OCI-LY1 (cell line): Measurements from ENCODE around the gene TMEM181.

ENCODE experiments used
- CTCF ChIP-seq: fragments of 200-600 bp; sonication (generic), shearing (Covaris generic); IDR thresholded peaks from 2 replicates; pipeline ENCODE4 v1.5.1; 2017; ENCODE audit warnings: mild to moderate bottlenecking, antibody characterized with exemption, low read length, moderate library complexity, mixed read lengths
- EZH2 ChIP-seq: fragments of 200-600 bp; sonication (generic), shearing (Covaris generic); IDR thresholded peaks from 2 replicates; pipeline ENCODE4 v1.8.0; 2017; ENCODE audit warnings: borderline replicate concordance, mixed run types, mild to moderate bottlenecking, antibody characterized with exemption, low read length, moderate library complexity, mixed read lengths

- no peak for TF ChIP-seq CTCF
- TF ChIP-seq EZH2: no peak
Observed at GRCh38 chr6:158558415-158559306, 1.2 kb upstream of the TMEM181 start.
